ENCODE data around the gene PARK7.

GRCh38 chr1:8014381-8014988 is 53.0 kb downstream of the PARK7 start:
- TF ChIP-seq CTCF (IDR thresholded peaks at IDR 0.05): no peak
- no peak for TF ChIP-seq POLR2A (IDR thresholded peaks at IDR 0.05)

All from transverse colon (tissue), 3 donors.